ENCODE data around the gene ALDH3A1.

The ALDH3A1 gene

GRCh38 chr17:19718041-19718612, 30.0 kb downstream of the ALDH3A1 start:
- Histone ChIP-seq H3K4me1 (ENCODE audit: insufficient read depth, insufficient read length) (peaks cover 13% of the 10 kb centered on the region), H3K4me3 (ENCODE audit: insufficient read length, low read depth) (no peak overlapping the region), H3K9ac (ENCODE audit: insufficient read length, low read depth) (no peak overlapping the region), H3K9me3 (ENCODE audit: insufficient read depth, low read length) (no peaks in the 10 kb centered on the region), H3K36me3 (ENCODE audit: insufficient read depth, insufficient read length, low read length) (no peaks in the 10 kb centered on the region), H3K27me3 (ENCODE audit: insufficient read depth, insufficient read length) (no peaks in the 10 kb centered on the region)
- no peak for DNase-seq (ENCODE audit: low read depth, low spot score)
- TF ChIP-seq ZNF274 (IDR thresholded peaks at IDR 0.05; ENCODE audit: low read depth, low read length) (no peak), SUZ12 (IDR thresholded peaks at IDR 0.05; ENCODE audit: extremely low read depth, insufficient read depth, insufficient read length) (no peak), YY1 (IDR thresholded peaks at IDR 0.05; ENCODE audit: insufficient read depth, insufficient read length) (no peak)

GRCh38 chr17:19717411-19717908, 30.6 kb downstream of the ALDH3A1 start:
- peaks cover 16% of the 10 kb centered on the region for H3K4me1 ChIP-seq (ENCODE audit: insufficient read depth, insufficient read length)
- no peak overlapping the region for H3K9ac ChIP-seq (ENCODE audit: insufficient read length, low read depth)
- DNase-seq (ENCODE audit: low read depth, low spot score): no peak
- no peaks in the 10 kb centered on the region for H3K9me3 ChIP-seq (ENCODE audit: insufficient read depth, low read length)
- no peak for TF ChIP-seq YY1 (IDR thresholded peaks at IDR 0.05; ENCODE audit: insufficient read depth, insufficient read length)
- TF ChIP-seq SUZ12 (IDR thresholded peaks at IDR 0.05; ENCODE audit: extremely low read depth, insufficient read depth, insufficient read length): no peak
- no peak for TF ChIP-seq ZNF274 (IDR thresholded peaks at IDR 0.05; ENCODE audit: low read depth, low read length)
- no peaks in the 10 kb centered on the region for H3K36me3 ChIP-seq (ENCODE audit: insufficient read depth, insufficient read length, low read length)
- H3K27me3 ChIP-seq (ENCODE audit: insufficient read depth, insufficient read length): no peaks in the 10 kb centered on the region
- H3K4me3 ChIP-seq (ENCODE audit: insufficient read length, low read depth): no peak overlapping the region

- Histone ChIP-seq H3K9me3 (ENCODE audit: insufficient read depth, low read length) (no peaks in the 10 kb centered on the region), H3K4me3 (ENCODE audit: insufficient read length, low read depth) (no peak overlapping the region), H3K36me3 (ENCODE audit: insufficient read depth, insufficient read length, low read length) (no peaks in the 10 kb centered on the region), H3K4me1 (ENCODE audit: insufficient read depth, insufficient read length) (peaks cover 16% of the 10 kb centered on the region), H3K27me3 (ENCODE audit: insufficient read depth, insufficient read length) (no peaks in the 10 kb centered on the region), H3K9ac (ENCODE audit: insufficient read length, low read depth) (no peak overlapping the region)
- no peak for DNase-seq (ENCODE audit: low read depth, low spot score)
- TF ChIP-seq YY1 (IDR thresholded peaks at IDR 0.05; ENCODE audit: insufficient read depth, insufficient read length) (no peak), SUZ12 (IDR thresholded peaks at IDR 0.05; ENCODE audit: extremely low read depth, insufficient read depth, insufficient read length) (no peak), ZNF274 (IDR thresholded peaks at IDR 0.05; ENCODE audit: low read depth, low read length) (no peak)
Measured at GRCh38 chr17:19717031-19717360, 31.1 kb downstream of the ALDH3A1 start.

GRCh38 chr17:19716108-19717030, 31.7 kb downstream of the ALDH3A1 start, which contains the start of gene SLC47A2:
SLC47A2 (minus strand) TSS chr17:19716584; CDS start chr17:19716555, 29 bp downstream.
- H3K4me1 ChIP-seq (ENCODE audit: insufficient read depth, insufficient read length): peaks cover 16% of the 10 kb centered on the region
- TF ChIP-seq ZNF274 (IDR thresholded peaks at IDR 0.05; ENCODE audit: low read depth, low read length) (no peak), SUZ12 (IDR thresholded peaks at IDR 0.05; ENCODE audit: extremely low read depth, insufficient read depth, insufficient read length) (no peak), YY1 (IDR thresholded peaks at IDR 0.05; ENCODE audit: insufficient read depth, insufficient read length) (no peak)
- no peak for DNase-seq (ENCODE audit: low read depth, low spot score)

GRCh38 chr17:19714542-19715411, 33.3 kb downstream of the ALDH3A1 start:
- no peak overlapping the region for H3K4me3 ChIP-seq (ENCODE audit: insufficient read length, low read depth)
- H3K27me3 ChIP-seq (ENCODE audit: insufficient read depth, insufficient read length): no peaks in the 10 kb centered on the region
- TF ChIP-seq SUZ12 (IDR thresholded peaks at IDR 0.05; ENCODE audit: extremely low read depth, insufficient read depth, insufficient read length) (no peak), ZNF274 (IDR thresholded peaks at IDR 0.05; ENCODE audit: low read depth, low read length) (no peak), YY1 (IDR thresholded peaks at IDR 0.05; ENCODE audit: insufficient read depth, insufficient read length) (no peak)
- no peaks in the 10 kb centered on the region for H3K36me3 ChIP-seq (ENCODE audit: insufficient read depth, insufficient read length, low read length)
- H3K4me1 ChIP-seq (ENCODE audit: insufficient read depth, insufficient read length): peaks cover 16% of the 10 kb centered on the region
- no peak overlapping the region for H3K9ac ChIP-seq (ENCODE audit: insufficient read length, low read depth)
- no peaks in the 10 kb centered on the region for H3K9me3 ChIP-seq (ENCODE audit: insufficient read depth, low read length)
- no peak for DNase-seq (ENCODE audit: low read depth, low spot score)

More at GRCh38 chr17:19716108-19717030, 31.7 kb downstream of the ALDH3A1 start, which contains the start of gene SLC47A2:
- no peak within 1 kb of the TSS for H3K4me3 ChIP-seq (ENCODE audit: insufficient read length, low read depth)
- H3K36me3 ChIP-seq (ENCODE audit: insufficient read depth, insufficient read length, low read length): no peaks in the 10 kb centered on the region
- H3K9ac ChIP-seq (ENCODE audit: insufficient read length, low read depth): peak within 1 kb of the TSS; percentile 50
- H3K27me3 ChIP-seq (ENCODE audit: insufficient read depth, insufficient read length): no peaks in the 10 kb centered on the region
- H3K9me3 ChIP-seq (ENCODE audit: insufficient read depth, low read length): no peaks in the 10 kb centered on the region

- H3K4me3 ChIP-seq (ENCODE audit: insufficient read length, low read depth): no peak overlapping the region
- no peak for DNase-seq (ENCODE audit: low read depth, low spot score)
- H3K9me3 ChIP-seq (ENCODE audit: insufficient read depth, low read length): no peaks in the 10 kb centered on the region
- H3K4me1 ChIP-seq (ENCODE audit: insufficient read depth, insufficient read length): peaks cover 16% of the 10 kb centered on the region
- H3K9ac ChIP-seq (ENCODE audit: insufficient read length, low read depth): no peak overlapping the region
- TF ChIP-seq SUZ12 (IDR thresholded peaks at IDR 0.05; ENCODE audit: extremely low read depth, insufficient read depth, insufficient read length) (no peak), YY1 (IDR thresholded peaks at IDR 0.05; ENCODE audit: insufficient read depth, insufficient read length) (no peak), ZNF274 (IDR thresholded peaks at IDR 0.05; ENCODE audit: low read depth, low read length) (no peak)
- no peaks in the 10 kb centered on the region for H3K27me3 ChIP-seq (ENCODE audit: insufficient read depth, insufficient read length)
- no peaks in the 10 kb centered on the region for H3K36me3 ChIP-seq (ENCODE audit: insufficient read depth, insufficient read length, low read length)
Measured at GRCh38 chr17:19713901-19714361, 34.2 kb downstream of the ALDH3A1 start.

Measured in NT2/D1 (cell line).